ENCODE measurements around the gene QSOX1.

The QSOX1 gene

DNA sequence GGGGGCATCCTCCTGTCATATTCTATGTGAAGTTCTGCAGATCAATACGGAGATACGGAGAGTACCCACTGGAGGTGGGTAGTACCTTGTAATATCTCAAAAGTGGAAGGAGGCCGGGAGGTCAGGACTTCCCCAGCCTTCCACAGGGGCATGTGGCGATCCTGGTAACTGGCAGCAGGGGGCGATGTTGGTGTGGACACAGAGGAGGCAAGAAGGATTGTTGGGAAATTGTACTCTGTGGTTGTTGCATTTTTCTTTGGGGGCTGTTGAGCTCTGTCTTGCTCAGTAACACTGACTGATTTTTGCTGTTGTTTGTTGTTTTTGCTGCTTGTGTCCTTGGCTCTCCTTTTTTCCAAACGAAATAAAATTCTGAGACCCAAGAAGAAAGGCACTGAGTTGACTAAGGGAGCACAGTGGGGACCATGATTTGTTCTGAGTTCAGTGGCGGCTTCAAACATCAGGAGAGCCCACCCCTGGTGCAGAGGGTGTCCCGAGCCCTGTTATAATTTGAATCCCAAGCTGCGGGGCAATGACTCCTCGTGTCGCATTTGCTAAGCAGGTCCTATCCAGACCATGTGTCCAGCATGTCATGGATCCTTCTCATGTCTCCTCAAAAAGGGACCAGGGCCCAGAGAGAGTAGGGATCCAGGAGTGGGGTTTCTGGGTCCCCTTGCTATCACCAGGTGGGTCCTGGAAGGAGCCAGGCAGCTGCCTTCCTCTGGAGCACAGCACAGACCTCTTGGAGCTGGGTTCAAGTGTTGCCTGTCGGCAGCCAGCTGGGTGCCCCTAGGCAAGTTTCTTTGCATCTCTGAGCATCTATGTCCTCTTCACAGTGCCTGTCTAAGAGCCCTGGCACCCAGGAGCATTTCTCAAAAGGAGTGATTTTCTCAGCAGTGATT is 98.2 kb downstream of the QSOX1 start:
- DNase-seq, result no peak
